Smooth muscle cell (in vitro differentiated cells): ENCODE results near the gene AMIGO1. TPM values are rescaled to one million over a fixed set of nuclear protein-coding genes. Genes with fewer than 3 reads are reported as not detected.
A peak's percentile ranks its signal among the peaks of the same experiment; 100 is the strongest.

Source experiments
- DNase-seq: peaks from one replicate; lab custom pipeline; 2025; ENCODE audit not compliant: unreplicated experiment; lab: John Stamatoyannopoulos, UW
- H2AFZ ChIP-seq: fragments of 200-600 bp; sonication (generic); 2 replicates; pipeline ENCODE4 v1.6.0; 2016; ENCODE audit warnings: antibody characterized with exemption, low read depth, mild to moderate bottlenecking
- H3F3A ChIP-seq: fragments of 200-600 bp; sonication (generic); 2 replicates; pipeline ENCODE4 v1.6.0; 2017; ENCODE audit warnings: antibody characterized with exemption, low read depth
- H3K27ac ChIP-seq: fragments of 200-600 bp; sonication (generic); 2 replicates; pipeline ENCODE4 v1.5.1; 2016; ENCODE audit warnings: low read depth, mild to moderate bottlenecking
- H3K27me3 ChIP-seq: fragments of 200-600 bp; sonication (generic); 2 replicates; pipeline ENCODE4 v1.6.1; 2016; ENCODE audit warnings: low read depth, mild to moderate bottlenecking
- H3K36me3 ChIP-seq: fragments of 200-600 bp; sonication (generic); 2 replicates; pipeline ENCODE4 v1.5.1; 2016; ENCODE audit warnings: low read depth
- H3K4me1 ChIP-seq: fragments of 200-600 bp; sonication (generic); 2 replicates; pipeline ENCODE4 v1.5.1; 2016; ENCODE audit warnings: low read depth
- H3K4me2 ChIP-seq: fragments of 200-600 bp; sonication (generic); 2 replicates; pipeline ENCODE4 v1.6.0; 2016; ENCODE audit warnings: mild to moderate bottlenecking
- H3K4me3 ChIP-seq: fragments of 200-600 bp; sonication (generic); 2 replicates; pipeline ENCODE4 v1.5.1; 2016; ENCODE audit warnings: mild to moderate bottlenecking
- H3K79me2 ChIP-seq: fragments of 200-600 bp; sonication (generic); 2 replicates; pipeline ENCODE4 v1.6.0; 2016; ENCODE audit warnings: low read depth, mild to moderate bottlenecking
- H3K9ac ChIP-seq: fragments of 200-600 bp; sonication (generic); 2 replicates; pipeline ENCODE4 v1.6.0; 2016; ENCODE audit warnings: low read depth
- H3K9me3 ChIP-seq: fragments of 200-600 bp; sonication (generic); replicated peaks from 2 replicates; pipeline ENCODE4 v1.5.1; 2016; ENCODE audit warnings: low read depth
- H4K20me1 ChIP-seq: fragments of 200-600 bp; sonication (generic); 2 replicates; pipeline ENCODE4 v1.6.0; 2016; ENCODE audit warnings: low read depth
- WGBS: methylation state at CpG from one replicate; pipeline ENCODE4 v1.1.7; 2016; ENCODE audit warnings: low lambda C conversion rate; 5-methylcytosine and 5-hydroxymethylcytosine counted together
- polyA plus RNA-seq: library from polyadenylated mRNA; unstranded; fragments of >200 nt; fragmentation: Nextera tagmentation; extraction: Ambion mirVana; gene quantifications from 2 replicates; pipeline ENCODE4 v1.2.1, GENCODE V29; 2016
- total RNA-seq: library from RNA; depleted of rRNA; stranded (reverse); fragments of >200 nt; gene quantifications from 2 replicates; pipeline ENCODE4 v1.2.3, GENCODE V29; 2014
- TF ChIP-seq, protein P1 (sequence below): fragments of 200-600 bp; sonication (generic); IDR thresholded peaks from 2 replicates; pipeline ENCODE4 v1.5.1; 2017; ENCODE audit warnings: borderline replicate concordance, mild to moderate bottlenecking, antibody characterized with exemption; ENCODE audit not compliant: insufficient read depth, poor library complexity, severe bottlenecking

The AMIGO1 gene
- total and polyA plus RNA-seq, 2 experiments from 2014 or later: 0.99 to 1.4 TPM

DNA sequence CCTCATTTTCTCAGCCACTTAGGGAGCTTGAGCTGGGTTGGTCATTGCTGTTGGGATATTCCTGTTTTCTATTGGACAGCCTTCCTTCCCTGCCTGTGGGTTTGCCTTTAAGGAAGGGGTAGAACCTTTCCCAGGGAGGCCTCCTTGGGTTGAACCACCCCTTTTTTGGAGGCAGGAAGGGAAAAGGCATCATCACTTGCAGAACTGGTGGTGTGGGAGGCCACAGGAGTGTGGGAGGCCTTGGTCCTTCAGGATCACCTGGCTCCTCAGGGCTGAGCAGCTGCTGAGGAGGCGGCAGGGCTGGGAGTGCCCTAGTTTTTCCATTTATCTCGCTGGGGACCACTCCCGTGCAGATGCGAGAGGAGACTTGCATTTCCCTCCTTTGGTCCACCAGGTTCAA is 16.3 kb downstream of the AMIGO1 start:
- Histone ChIP-seq H3K4me1 (peaks cover 4% of the 10 kb centered on the region), H3K36me3 (no peaks in the 10 kb centered on the region), H4K20me1 (no peaks in the 10 kb centered on the region), H3K4me3 (no peak overlapping the region), H3K27me3 (no peaks in the 10 kb centered on the region), H3K4me2 (peak overlapping the region; percentile 72), H2AFZ (peak overlapping the region; percentile 28), H3K79me2 (peaks cover 8% of the 10 kb centered on the region), H3K9me3 (no peaks in the 10 kb centered on the region), H3F3A (no peaks in the 10 kb centered on the region), H3K27ac (no peak overlapping the region), H3K9ac (no peak overlapping the region)
- TF ChIP-seq, protein P1, sequence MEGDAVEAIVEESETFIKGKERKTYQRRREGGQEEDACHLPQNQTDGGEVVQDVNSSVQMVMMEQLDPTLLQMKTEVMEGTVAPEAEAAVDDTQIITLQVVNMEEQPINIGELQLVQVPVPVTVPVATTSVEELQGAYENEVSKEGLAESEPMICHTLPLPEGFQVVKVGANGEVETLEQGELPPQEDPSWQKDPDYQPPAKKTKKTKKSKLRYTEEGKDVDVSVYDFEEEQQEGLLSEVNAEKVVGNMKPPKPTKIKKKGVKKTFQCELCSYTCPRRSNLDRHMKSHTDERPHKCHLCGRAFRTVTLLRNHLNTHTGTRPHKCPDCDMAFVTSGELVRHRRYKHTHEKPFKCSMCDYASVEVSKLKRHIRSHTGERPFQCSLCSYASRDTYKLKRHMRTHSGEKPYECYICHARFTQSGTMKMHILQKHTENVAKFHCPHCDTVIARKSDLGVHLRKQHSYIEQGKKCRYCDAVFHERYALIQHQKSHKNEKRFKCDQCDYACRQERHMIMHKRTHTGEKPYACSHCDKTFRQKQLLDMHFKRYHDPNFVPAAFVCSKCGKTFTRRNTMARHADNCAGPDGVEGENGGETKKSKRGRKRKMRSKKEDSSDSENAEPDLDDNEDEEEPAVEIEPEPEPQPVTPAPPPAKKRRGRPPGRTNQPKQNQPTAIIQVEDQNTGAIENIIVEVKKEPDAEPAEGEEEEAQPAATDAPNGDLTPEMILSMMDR: no peak
- 78% methylated on average over 4 of the region's 4 CpGs for WGBS
- DNase-seq: no peak

DNA sequence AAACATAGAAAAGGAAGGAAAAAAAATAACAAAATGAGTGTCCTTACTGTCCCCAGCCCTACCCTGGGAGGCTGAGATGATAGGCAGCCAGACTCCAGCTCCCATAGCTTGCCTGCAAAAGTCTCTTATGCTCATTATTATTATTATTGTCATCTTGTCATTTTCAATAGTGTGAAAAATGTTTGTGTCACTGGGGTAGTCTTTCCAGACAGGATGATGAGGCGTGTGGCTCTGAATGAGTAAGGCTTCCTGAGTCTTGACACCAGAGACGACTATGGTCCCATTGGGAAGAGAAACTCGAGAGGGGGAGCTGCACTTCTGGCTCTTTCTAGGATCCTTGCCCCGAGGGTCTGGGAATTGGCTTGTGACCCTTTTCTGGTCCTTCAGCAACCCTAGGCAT is 16.7 kb downstream of the AMIGO1 start:
- Histone ChIP-seq H4K20me1 (no peaks in the 10 kb centered on the region), H3K4me1 (peaks cover 4% of the 10 kb centered on the region), H3K27ac (no peak overlapping the region), H3K79me2 (peaks cover 8% of the 10 kb centered on the region), H3K9ac (no peak overlapping the region), H2AFZ (no peak overlapping the region), H3K27me3 (no peaks in the 10 kb centered on the region), H3F3A (no peaks in the 10 kb centered on the region), H3K36me3 (no peaks in the 10 kb centered on the region), H3K9me3 (no peaks in the 10 kb centered on the region), H3K4me2 (no peak overlapping the region), H3K4me3 (no peak overlapping the region)
- TF ChIP-seq, protein P1: no peak
- 83% methylated on average over 4 of the region's 4 CpGs for WGBS
- no peak for DNase-seq

DNA sequence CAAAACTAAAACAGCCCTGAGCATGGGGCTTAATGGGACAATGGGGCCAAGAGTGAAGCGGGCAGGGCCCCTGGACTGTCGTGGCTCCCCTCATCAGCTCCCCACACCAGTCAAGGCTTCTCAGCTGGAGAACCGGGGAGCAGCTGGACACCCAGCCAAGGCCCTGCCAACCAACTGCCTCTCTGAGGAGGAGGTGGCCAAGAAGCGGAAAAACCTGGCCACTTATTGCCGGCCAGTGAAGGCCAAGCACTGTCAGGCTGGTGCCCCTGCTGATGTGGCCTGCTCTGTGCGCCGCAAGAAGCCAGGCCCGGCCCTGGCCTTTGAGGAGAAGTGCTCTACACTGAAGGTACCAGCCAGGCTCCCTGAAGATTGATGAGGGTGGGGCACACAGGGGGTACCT is 18.2 kb downstream of the AMIGO1 start:
- H3K79me2 ChIP-seq: peaks cover 8% of the 10 kb centered on the region
- no peak overlapping the region for H3K4me2 ChIP-seq
- H3K36me3 ChIP-seq: no peaks in the 10 kb centered on the region
- H4K20me1 ChIP-seq: no peaks in the 10 kb centered on the region
- WGBS: 96% methylated on average over 8 of the region's 8 CpGs
- H3K27me3 ChIP-seq: no peaks in the 10 kb centered on the region
- no peak overlapping the region for H2AFZ ChIP-seq
- no peaks in the 10 kb centered on the region for H3F3A ChIP-seq
- TF ChIP-seq, protein P1: no peak
- H3K27ac ChIP-seq: no peak overlapping the region
- H3K9ac ChIP-seq: no peak overlapping the region
- DNase-seq: no peak
- H3K9me3 ChIP-seq: no peaks in the 10 kb centered on the region
- no peak overlapping the region for H3K4me3 ChIP-seq
- peaks cover 4% of the 10 kb centered on the region for H3K4me1 ChIP-seq

DNA sequence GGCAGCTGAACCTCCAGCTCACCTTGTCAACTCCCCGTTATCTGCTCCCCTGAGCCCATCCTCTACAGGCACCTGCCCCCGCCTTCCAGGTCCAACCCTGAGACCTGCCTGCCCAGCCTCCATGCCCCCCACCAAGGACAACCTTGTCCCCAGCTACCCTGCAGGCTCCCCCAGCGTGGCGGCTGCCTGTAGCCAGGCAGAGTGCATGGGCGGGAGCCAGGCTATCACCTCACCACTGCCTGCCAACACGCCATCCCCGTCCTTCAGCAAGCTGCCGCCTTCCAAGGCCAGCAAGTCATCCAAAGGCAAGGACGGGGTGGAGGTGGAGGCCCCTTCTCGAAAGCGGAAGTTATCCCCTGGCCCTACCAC is 18.6 kb downstream of the AMIGO1 start:
- TF ChIP-seq, protein P1: no peak
- Histone ChIP-seq H3K4me2 (no peak overlapping the region), H3F3A (no peaks in the 10 kb centered on the region), H3K4me1 (peaks cover 4% of the 10 kb centered on the region), H3K79me2 (peaks cover 8% of the 10 kb centered on the region), H3K9ac (no peak overlapping the region), H3K27me3 (no peaks in the 10 kb centered on the region), H3K4me3 (no peak overlapping the region), H2AFZ (no peak overlapping the region), H4K20me1 (no peaks in the 10 kb centered on the region), H3K36me3 (no peaks in the 10 kb centered on the region), H3K27ac (no peak overlapping the region), H3K9me3 (no peaks in the 10 kb centered on the region)
- 93% methylated on average over 11 of the region's 11 CpGs for whole genome bisulfite sequencing
- DNase-seq: no peak
